HepG2 (cell line): Measurements from ENCODE around the gene VSIG10L. TPM values are rescaled to one million over a fixed set of nuclear protein-coding genes. Genes with fewer than 3 reads are reported as not detected.
A peak's percentile ranks its signal among the peaks of the same experiment; 100 is the strongest.

Experiments used
- ATAC-seq: fragments of 200-7000 bp; cut with Tn5 transposase; 3 replicates; pipeline ENCODE4 v1.9.1; 2020; ENCODE audit warnings: mild to moderate bottlenecking, moderate library complexity
- BruUV-seq: library from RNA; stranded (reverse); fragments of 400-500 nt; replicated peaks from 2 replicates; lab custom pipeline; 2021; lab: Mats Ljungman, UMichigan
- CTCF ChIA-PET: fragments of 300-600 bp; formaldehyde crosslinking; extraction: SDS; loops from one replicate; lab custom pipeline; 2021; ENCODE audit warnings: low total read pairs, inconsistent platforms, low intra/inter-chr PET ratio; lab: Yijun Ruan, JAX
- POLR2A ChIA-PET: fragments of 350-600 bp; sonication (Branson Sonifier 250); formaldehyde crosslinking; loops from one replicate; lab custom pipeline; 2020; ENCODE audit warnings: antibody characterized with exemption, inconsistent platforms; lab: Yijun Ruan, JAX
- DNase-seq: peaks from one replicate; pipeline ENCODE4 v3.0.0-alpha.2; 2015; ENCODE audit warnings: low spot score
- FAIRE-seq: peaks from 3 replicates; lab custom pipeline; 2011; peaks lifted over from hg19 to GRCh38; lab: Jason Lieb, UNC
- H2AFZ ChIP-seq: one replicate; pipeline ENCODE4 v1.6.1; 2011; ENCODE audit warnings: low read length, inconsistent platforms
- H3K27ac ChIP-seq: fragments of 300-600 bp; 3 replicates; pipeline ENCODE4 v1.8.0; 2011; ENCODE audit warnings: mixed run types, mild to moderate bottlenecking, mixed read lengths, low read length, inconsistent platforms; ENCODE audit not compliant: insufficient read depth; ENCODE audit errors: extremely low read length
- H3K27me3 ChIP-seq, 2 experiments: fragments of 200-600 bp in 1 of 2; 2 replicates in 1 of 2; 3 replicates in 1 of 2; pipeline versions ENCODE4 v1.6.0 to v1.8.0; 2011; ENCODE audit warnings: low read length in 2 of 2, mild to moderate bottlenecking in 2 of 2, moderate library complexity in 2 of 2, inconsistent platforms in 1 of 2; ENCODE audit not compliant: insufficient read depth in 2 of 2, control insufficient read depth in 1 of 2
- H3K36me3 ChIP-seq, 2 experiments: fragments of 200-600 bp in 1 of 2; replicated peaks in 1 of 2; 2 replicates in 1 of 2; 3 replicates in 1 of 2; pipeline versions ENCODE4 v1.5.1 to v1.8.0; 2011; ENCODE audit warnings: low read length in 2 of 2, inconsistent platforms in 1 of 2; ENCODE audit not compliant: insufficient read depth in 2 of 2, control insufficient read depth in 1 of 2
- H3K4me1 ChIP-seq: 2 replicates; pipeline ENCODE4 v1.5.1; 2012; ENCODE audit warnings: low read length, inconsistent platforms; ENCODE audit not compliant: insufficient read depth
- H3K4me2 ChIP-seq: 2 replicates; pipeline ENCODE4 v1.6.0; 2011; ENCODE audit warnings: low read depth, low read length, inconsistent platforms
- H3K4me3 ChIP-seq, 3 experiments: fragments of 200-600 bp in 1 of 3; sonication (generic), shearing (Covaris generic) in 1 of 3; replicated peaks in 1 of 3; 2 replicates each; pipeline ENCODE4 v1.5.1; 2011 to 2016; ENCODE audit warnings: low read length in 3 of 3, inconsistent platforms in 2 of 3, low read depth in 2 of 3, mild to moderate bottlenecking in 2 of 3, control low read depth in 1 of 3, mixed read lengths in 1 of 3; ENCODE audit not compliant: insufficient read depth in 1 of 3
- H3K79me2 ChIP-seq: one replicate; pipeline ENCODE4 v1.6.1; 2011; ENCODE audit warnings: low read length, inconsistent platforms; ENCODE audit not compliant: insufficient read depth
- H3K9ac ChIP-seq: 2 replicates; pipeline ENCODE4 v1.6.0; 2011; ENCODE audit warnings: mild to moderate bottlenecking, low read depth, low read length, inconsistent platforms; ENCODE audit not compliant: insufficient read depth
- H3K9me3 ChIP-seq: 2 replicates; pipeline ENCODE4 v1.5.1; 2012; ENCODE audit warnings: mild to moderate bottlenecking, low read length
- H4K20me1 ChIP-seq: 2 replicates; pipeline ENCODE4 v1.6.0; 2011; ENCODE audit warnings: inconsistent platforms, mild to moderate bottlenecking, low read length, moderate library complexity; ENCODE audit not compliant: insufficient read depth
- ISX ChIP-seq: sonication (generic); formaldehyde crosslinking; conservative IDR thresholded peaks from 2 replicates; pipeline ENCODE4 v1.5.0; 2020; ENCODE audit warnings: missing genetic modification reagents
- RORA ChIP-seq: sonication (generic); formaldehyde crosslinking; IDR thresholded peaks from 2 replicates; pipeline ENCODE4 v1.5.0; 2020; ENCODE audit warnings: mild to moderate bottlenecking, missing genetic modification reagents, moderate library complexity
- ZBTB1 ChIP-seq: sonication (generic); formaldehyde crosslinking; IDR thresholded peaks from 2 replicates; pipeline ENCODE4 v1.4.0; 2020; ENCODE audit warnings: missing genetic modification reagents, borderline replicate concordance
- ZNF205 ChIP-seq: IDR thresholded peaks from 2 replicates; pipeline ENCODE4 v1.6.1; 2018; ENCODE audit warnings: missing biosample characterization, missing genetic modification reagents
- ZNF501 ChIP-seq: sonication (generic); formaldehyde crosslinking; IDR thresholded peaks from 2 replicates; pipeline ENCODE4 v1.5.1; 2020; ENCODE audit warnings: mild to moderate bottlenecking, moderate library complexity, missing genetic modification reagents
- ZNF552 ChIP-seq: sonication (generic); formaldehyde crosslinking; IDR thresholded peaks from 2 replicates; pipeline ENCODE4 v1.9.0; 2022; ENCODE audit warnings: missing genetic modification reagents, mild to moderate bottlenecking, borderline replicate concordance
- ZNF598 ChIP-seq: sonication (generic); formaldehyde crosslinking; IDR thresholded peaks from 2 replicates; pipeline ENCODE4 v1.5.1; 2020; ENCODE audit warnings: mild to moderate bottlenecking, missing genetic modification reagents, borderline replicate concordance
- ZNF652 ChIP-seq: IDR thresholded peaks from 2 replicates; pipeline ENCODE4 v1.6.1; 2016; ENCODE audit warnings: low read depth, borderline replicate concordance
- WGBS: methylation state at CpG from one replicate; pipeline ENCODE4 v1.1.6; 2017; ENCODE audit warnings: low lambda C conversion rate; 5-methylcytosine and 5-hydroxymethylcytosine counted together
- in situ Hi-C: cut with HindIII; loops from 2 replicates; pipeline ENCODE4 v1.10.0; 2017; ENCODE audit warnings: low pct_unique_long_range_greater_than_20kb; ENCODE audit not compliant: extremely low pct_ligation_motif_present
- intact Hi-C: fragments of 100-400 bp; cut with micrococcal nuclease; formaldehyde crosslinking; loops from one replicate; pipeline ENCODE4 v1.10.0; 2022; ENCODE audit not compliant: unreplicated experiment
- polyA plus RNA-seq, 8 experiments: library from polyadenylated mRNA; depleted of rRNA in 3 of 8; stranded (reverse) in 7 of 8; unstranded in 1 of 8; fragments of >200 nt; fragmentation: Illumina TruSeq in 4 of 8; extraction: Trizol in 4 of 8; gene quantifications; 2 replicates each; pipeline versions ENCODE4 v1.2.1 to v1.2.3, GENCODE V29; 2011 to 2016; ENCODE audit warnings: low read depth in 4 of 8, missing spikeins in 1 of 8, mixed read lengths in 1 of 8; ENCODE audit not compliant: insufficient read depth in 1 of 8
- total RNA-seq, 5 experiments: library from RNA; depleted of rRNA; stranded (reverse); fragments of >200 nt; fragmentation: Illumina TruSeq; extraction: Trizol; gene quantifications; 2 replicates each; pipeline ENCODE4 v1.2.3, GENCODE V29; 2016; ENCODE audit warnings: low read depth in 1 of 5
- TF ChIP-seq, protein P1 (sequence below): sonication (generic); formaldehyde crosslinking; conservative IDR thresholded peaks from 2 replicates; pipeline ENCODE4 v1.8.1; 2023; ENCODE audit warnings: missing genetic modification reagents
- TF ChIP-seq, protein P2 (sequence below): sonication (generic); formaldehyde crosslinking; IDR thresholded peaks from 2 replicates; pipeline ENCODE4 v1.4.0; 2020; ENCODE audit warnings: low read depth, mild to moderate bottlenecking, missing genetic modification reagents
- TF ChIP-seq, protein P3 (sequence below): fragments of 450-650 bp; IDR thresholded peaks from 2 replicates; pipeline ENCODE4 v1.6.1; 2016
- TF ChIP-seq, protein P4 (sequence below): sonication (generic); formaldehyde crosslinking; IDR thresholded peaks from 2 replicates; pipeline ENCODE4 v1.4.0; 2020; ENCODE audit warnings: missing genetic modification reagents

The VSIG10L gene
- total and polyA plus RNA-seq, 2 of the 13 experiments (the other 11 are each of a cell fraction or from before 2014, with no cell fraction given) = 2.7 to 8.5 TPM

DNA sequence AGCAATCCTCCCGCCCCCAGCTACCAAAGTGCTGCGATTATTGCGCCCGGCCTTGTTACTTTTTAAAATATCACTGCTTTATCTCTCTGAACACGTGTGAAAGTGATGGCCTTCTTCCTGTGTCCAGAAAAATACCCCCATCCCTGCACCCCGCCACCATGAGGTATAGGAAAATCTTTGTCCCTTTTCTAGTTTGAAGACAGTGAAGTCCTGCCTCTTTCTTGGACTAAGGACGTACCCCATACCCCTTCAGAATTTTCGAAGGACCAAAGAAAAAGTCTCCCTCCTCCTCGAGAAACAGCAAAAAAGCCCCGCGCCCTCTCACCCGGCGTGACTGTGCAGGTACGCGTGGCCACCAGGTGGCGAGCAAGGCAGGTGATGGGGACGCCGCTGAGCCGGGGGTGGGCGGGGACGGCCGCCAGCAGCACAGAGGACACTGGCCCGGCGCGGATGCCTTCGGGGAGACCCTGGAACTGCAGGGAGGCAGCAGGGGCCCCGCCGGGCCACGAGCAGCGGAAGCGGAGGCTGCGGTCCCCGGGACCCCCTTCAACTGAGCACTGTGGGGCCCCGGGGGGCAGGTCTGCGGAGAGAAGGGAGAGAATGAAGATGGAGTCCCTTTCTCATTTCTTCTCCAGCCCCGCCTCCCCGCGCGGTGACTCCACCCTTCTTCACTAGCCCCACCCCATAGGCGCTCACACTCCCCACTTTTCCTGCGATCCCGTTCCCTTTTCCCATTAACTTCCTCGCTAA is 3.2 kb downstream of the VSIG10L start (continued):
- no peak for TF ChIP-seq ZNF205 (CRISPR knock-in tag)
- TF ChIP-seq ZNF652 (CRISPR knock-in tag) = no peak

DNA sequence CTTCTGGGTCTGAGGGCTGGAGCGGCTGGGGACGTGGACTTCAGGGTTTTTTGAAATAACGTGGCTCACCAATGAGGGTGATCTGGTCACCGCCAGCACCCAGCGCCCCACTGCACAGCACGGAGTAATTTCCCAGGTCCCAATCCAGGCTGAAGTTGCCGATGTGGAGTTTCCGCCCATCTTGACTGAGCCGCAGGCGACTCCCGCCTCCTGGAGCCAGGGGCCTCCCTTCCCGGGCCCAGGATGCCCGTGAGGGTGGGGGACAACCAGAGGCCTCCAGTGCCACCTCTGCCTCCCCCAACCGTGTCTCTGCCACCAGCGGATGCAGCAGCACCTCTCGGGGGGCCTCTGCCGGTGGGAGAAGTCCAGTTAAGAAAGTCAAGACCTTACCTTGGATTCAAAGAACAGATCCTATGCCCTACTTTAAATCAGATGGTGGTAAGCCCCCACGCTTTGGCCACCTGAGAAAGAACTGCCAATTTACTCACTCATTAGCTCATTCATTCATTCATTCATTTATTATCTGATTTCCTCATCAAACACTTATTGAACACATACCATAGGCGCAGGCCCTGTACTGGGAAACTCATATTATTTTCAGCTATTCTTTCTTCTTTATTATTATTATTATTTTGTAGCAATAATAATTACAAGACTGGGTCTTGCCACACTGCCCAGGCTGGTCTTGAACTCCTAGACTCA is 3.9 kb downstream of the VSIG10L start:
- H4K20me1 ChIP-seq = no peaks in the 10 kb centered on the region
- peaks cover 7 to 8% of the 10 kb centered on the region in 2 experiments; a peak in 3 of 5 replicates for H3K36me3 ChIP-seq
- no peaks in the 10 kb centered on the region for H3K27me3 ChIP-seq
- no TSS peak for BruUV-seq
- intact Hi-C loops (loop anchor here (2.0 kb wide), 1 partner anchor 25 kb away; no protein-coding TSS in a partner anchor), in situ Hi-C loops (no loop called here)
- H3K9ac ChIP-seq = peak overlapping the region; percentile 53; the same call in 1 of the 2 replicates
- DNase-seq = no peak
- H2AFZ ChIP-seq = no peak overlapping the region
- no peaks in the 10 kb centered on the region for H3K9me3 ChIP-seq
- ChIA-PET POLR2A (interaction anchor here (1.0 kb wide), 1 partner anchor 30 kb away, joined by 6 read pairs; no protein-coding TSS in a partner anchor), CTCF (interaction anchor here (1.3 to 3.1 kb wide), 6 partner anchors 56 to 101 kb away, joined by 3 to 38 read pairs (median 9); no protein-coding TSS in a partner anchor)
- ATAC-seq = no peak
- peaks cover 35% of the 10 kb centered on the region for H3K4me1 ChIP-seq
- peak overlapping the region; percentile 86 for H3K4me2 ChIP-seq
- 87% methylated on average over 7 of the region's 19 CpGs for WGBS
- no peak overlapping the region for H3K4me3 ChIP-seq
- H3K79me2 ChIP-seq = no peaks in the 10 kb centered on the region
- H3K27ac ChIP-seq = no peak overlapping the region
- no peak for FAIRE-seq
- TF ChIP-seq ZNF598 (CRISPR knock-in tag) (no peak), ZNF552 (CRISPR knock-in tag) (no peak), ZNF501 (CRISPR knock-in tag) (no peak), ISX (no peak), ZBTB1 (CRISPR knock-in tag) (no peak), RORA (CRISPR knock-in tag) (no peak)
- TF ChIP-seq, protein P1, sequence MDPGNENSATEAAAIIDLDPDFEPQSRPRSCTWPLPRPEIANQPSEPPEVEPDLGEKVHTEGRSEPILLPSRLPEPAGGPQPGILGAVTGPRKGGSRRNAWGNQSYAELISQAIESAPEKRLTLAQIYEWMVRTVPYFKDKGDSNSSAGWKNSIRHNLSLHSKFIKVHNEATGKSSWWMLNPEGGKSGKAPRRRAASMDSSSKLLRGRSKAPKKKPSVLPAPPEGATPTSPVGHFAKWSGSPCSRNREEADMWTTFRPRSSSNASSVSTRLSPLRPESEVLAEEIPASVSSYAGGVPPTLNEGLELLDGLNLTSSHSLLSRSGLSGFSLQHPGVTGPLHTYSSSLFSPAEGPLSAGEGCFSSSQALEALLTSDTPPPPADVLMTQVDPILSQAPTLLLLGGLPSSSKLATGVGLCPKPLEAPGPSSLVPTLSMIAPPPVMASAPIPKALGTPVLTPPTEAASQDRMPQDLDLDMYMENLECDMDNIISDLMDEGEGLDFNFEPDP (CRISPR knock-in tag) = no peak
- TF ChIP-seq, protein P2, sequence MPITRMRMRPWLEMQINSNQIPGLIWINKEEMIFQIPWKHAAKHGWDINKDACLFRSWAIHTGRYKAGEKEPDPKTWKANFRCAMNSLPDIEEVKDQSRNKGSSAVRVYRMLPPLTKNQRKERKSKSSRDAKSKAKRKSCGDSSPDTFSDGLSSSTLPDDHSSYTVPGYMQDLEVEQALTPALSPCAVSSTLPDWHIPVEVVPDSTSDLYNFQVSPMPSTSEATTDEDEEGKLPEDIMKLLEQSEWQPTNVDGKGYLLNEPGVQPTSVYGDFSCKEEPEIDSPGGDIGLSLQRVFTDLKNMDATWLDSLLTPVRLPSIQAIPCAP = no peak
- TF ChIP-seq, protein P3, sequence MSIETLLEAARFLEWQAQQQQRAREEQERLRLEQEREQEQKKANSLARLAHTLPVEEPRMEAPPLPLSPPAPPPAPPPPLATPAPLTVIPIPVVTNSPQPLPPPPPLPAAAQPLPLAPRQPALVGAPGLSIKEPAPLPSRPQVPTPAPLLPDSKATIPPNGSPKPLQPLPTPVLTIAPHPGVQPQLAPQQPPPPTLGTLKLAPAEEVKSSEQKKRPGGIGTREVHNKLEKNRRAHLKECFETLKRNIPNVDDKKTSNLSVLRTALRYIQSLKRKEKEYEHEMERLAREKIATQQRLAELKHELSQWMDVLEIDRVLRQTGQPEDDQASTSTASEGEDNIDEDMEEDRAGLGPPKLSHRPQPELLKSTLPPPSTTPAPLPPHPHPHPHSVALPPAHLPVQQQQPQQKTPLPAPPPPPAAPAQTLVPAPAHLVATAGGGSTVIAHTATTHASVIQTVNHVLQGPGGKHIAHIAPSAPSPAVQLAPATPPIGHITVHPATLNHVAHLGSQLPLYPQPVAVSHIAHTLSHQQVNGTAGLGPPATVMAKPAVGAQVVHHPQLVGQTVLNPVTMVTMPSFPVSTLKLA = no peak
- TF ChIP-seq, protein P4, sequence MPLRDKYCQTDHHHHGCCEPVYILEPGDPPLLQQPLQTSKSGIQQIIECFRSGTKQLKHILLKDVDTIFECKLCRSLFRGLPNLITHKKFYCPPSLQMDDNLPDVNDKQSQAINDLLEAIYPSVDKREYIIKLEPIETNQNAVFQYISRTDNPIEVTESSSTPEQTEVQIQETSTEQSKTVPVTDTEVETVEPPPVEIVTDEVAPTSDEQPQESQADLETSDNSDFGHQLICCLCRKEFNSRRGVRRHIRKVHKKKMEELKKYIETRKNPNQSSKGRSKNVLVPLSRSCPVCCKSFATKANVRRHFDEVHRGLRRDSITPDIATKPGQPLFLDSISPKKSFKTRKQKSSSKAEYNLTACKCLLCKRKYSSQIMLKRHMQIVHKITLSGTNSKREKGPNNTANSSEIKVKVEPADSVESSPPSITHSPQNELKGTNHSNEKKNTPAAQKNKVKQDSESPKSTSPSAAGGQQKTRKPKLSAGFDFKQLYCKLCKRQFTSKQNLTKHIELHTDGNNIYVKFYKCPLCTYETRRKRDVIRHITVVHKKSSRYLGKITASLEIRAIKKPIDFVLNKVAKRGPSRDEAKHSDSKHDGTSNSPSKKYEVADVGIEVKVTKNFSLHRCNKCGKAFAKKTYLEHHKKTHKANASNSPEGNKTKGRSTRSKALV (CRISPR knock-in tag) = no peak
